Ovary (tissue), 10 donors: ENCODE measurements around the gene PLSCR3. TPM values are rescaled to one million over a fixed set of nuclear protein-coding genes. Genes with fewer than 3 reads are reported as not detected.

ENCODE experiments used
- DNase-seq, 5 donors: peaks; one replicate each; pipeline ENCODE4 v3.0.0-alpha.2; 2019 to 2020
- H3K27ac ChIP-seq, 2 donors: fragments of 200-600 bp; one replicate each; pipeline versions ENCODE4 v1.5.1 to v1.8.0; 2019 to 2022
- H3K27me3 ChIP-seq: fragments of 200-600 bp; one replicate; pipeline ENCODE4 v1.8.0; 2022
- H3K36me3 ChIP-seq: fragments of 200-600 bp; sonication (generic); one replicate; pipeline ENCODE4 v1.5.1; 2019
- H3K4me1 ChIP-seq: one replicate; pipeline ENCODE4 v1.8.1; 2013; ENCODE audit warnings: mild to moderate bottlenecking, moderate library complexity; ENCODE audit not compliant: insufficient read depth
- H3K4me3 ChIP-seq: fragments of 200-600 bp; sonication (generic); one replicate; pipeline ENCODE4 v1.5.1; 2017
- H3K9me3 ChIP-seq, 2 donors: fragments of 200-600 bp in 1 of 2; sonication (generic) in 1 of 2; one replicate each; pipeline versions ENCODE4 v1.5.1 to v1.8.1; 2013 to 2019; ENCODE audit warnings: mild to moderate bottlenecking in 1 of 2, moderate library complexity in 1 of 2
- EP300 ChIP-seq: sonication (generic); formaldehyde crosslinking; IDR thresholded peaks from one replicate; pipeline ENCODE4 v1.6.1; 2017; ENCODE audit warnings: antibody characterized with exemption
- POLR2A ChIP-seq: fragments of 450-650 bp; IDR thresholded peaks from one replicate; pipeline ENCODE4 v1.6.1; 2017; ENCODE audit warnings: antibody characterized with exemption, mild to moderate bottlenecking, moderate library complexity
- WGBS, 3 donors: extraction: QIAGEN DNeasy Blood & Tissue Kit in 1 of 3; methylation state at CpG; one replicate each; pipeline versions ENCODE4 v1.1.5 to v1.1.7; 2013 to 2017; 5-methylcytosine and 5-hydroxymethylcytosine counted together
- intact Hi-C, 4 donors: fragments of 100-400 bp; cut with DNase I; formaldehyde crosslinking; loops; one replicate each; pipeline versions ENCODE4 v1.11.0 to v1.15.1; 2022 to 2023
- long read RNA-seq, 3 donors: library from polyadenylated mRNA in 2 of 3; unstranded in 2 of 3; transcript quantifications; one replicate each; pipeline ENCODE4 v2.0.0 and lab custom pipeline, GENCODE V29; 2021 to 2026
- polyA plus RNA-seq, 2 donors: library from polyadenylated mRNA; stranded (reverse); fragments of 200-250 nt in 1 of 2; fragments of 350-450 nt in 1 of 2; fragmentation: Illumina TruSeq in 1 of 2; extraction: RNeasy Lipid Tissue Mini Kit (QIAGEN cat#74804) in 1 of 2; gene quantifications; one replicate each; pipeline ENCODE4 v1.2.3, GENCODE V29; 2013 to 2014
- total RNA-seq, 7 donors: library from RNA; depleted of rRNA in 2 of 7; stranded (reverse); fragments of >200 nt in 2 of 7; fragmentation: NEBNext Ultra II Directional in 3 of 7; extraction: Animal tissue kit (Norgen Biotek cat#: 25700) in 3 of 7; gene quantifications; one replicate each; pipeline versions ENCODE4 v1.1.0 to v1.2.4, GENCODE V29; 2016 to 2023
- TF ChIP-seq, protein P1 (sequence below), 3 donors: fragments of 450-650 bp in 2 of 3; fragments of 200-600 bp in 1 of 3; IDR thresholded peaks; one replicate each; pipeline versions ENCODE4 v1.5.1 to v1.8.0; 2016 to 2022; ENCODE audit warnings: antibody characterized with exemption in 3 of 3, mild to moderate bottlenecking in 1 of 3
- donor health status: DM: no; HTN: no; CAD: no; lungs with moderate emphysema.
- donor health status: DM: no; HTN: no; CAD: no.
- donor health status: Bipolar disorder and iron deficiency.
- donor health status: DM: yes; HTN: yes; CAD: no.
- donor health status: DM: no; HTN: no; CAD: no.
- donor health status: DM: yes; HTN: yes; CAD: no.

The PLSCR3 gene
- total RNA-seq = 10 to 100 TPM; 11.0 to 52.4 (median 33.8) TPM
- polyA plus RNA-seq = 10 to 100 TPM in 1 of 2 donors, 1 to 10 TPM in 1; 7.1 to 40.9 TPM
- long read RNA-seq, donor 1, transcript PLSCR3-201 (8 exons, 1,689 nt) = minor isoform, 7 of 144 reads
- long read RNA-seq, donor 1, transcript PLSCR3-209 (8 exons, 2,032 nt) = minor isoform, 25 of 144 reads
- long read RNA-seq, donor 1, transcript PLSCR3-212 (7 exons, 1,965 nt) = minor isoform, 21 of 144 reads
- long read RNA-seq, donor 1, transcript PLSCR3-202 (8 exons, 2,067 nt) = major isoform, 48 of 144 reads
- long read RNA-seq, donor 1, partial matches to known transcripts = 10 of 144 reads
- long read RNA-seq, donor 1, other reads (novel, unspliced or antisense) = 30 of 144 reads
- long read RNA-seq, donor 2, transcript PLSCR3-202 (8 exons, 2,067 nt) = major isoform, 9 of 19 reads
- long read RNA-seq, donor 2, partial matches to known transcripts = 6 of 19 reads
- long read RNA-seq, donor 2, other reads (novel, unspliced or antisense) = 0 of 19 reads
- long read RNA-seq, donor 3, transcript PLSCR3-209 (8 exons, 2,032 nt) = minor isoform, 18 of 96 reads
- long read RNA-seq, donor 3, transcript PLSCR3-202 (8 exons, 2,067 nt) = major isoform, 35 of 96 reads
- long read RNA-seq, donor 3, transcript PLSCR3-212 (7 exons, 1,965 nt) = minor isoform, 7 of 96 reads
- long read RNA-seq, donor 3, transcript PLSCR3-201 (8 exons, 1,689 nt) = minor isoform, 11 of 96 reads
- long read RNA-seq, donor 3, partial matches to known transcripts = 5 of 96 reads
- long read RNA-seq, donor 3, other reads (novel, unspliced or antisense) = 18 of 96 reads

DNA sequence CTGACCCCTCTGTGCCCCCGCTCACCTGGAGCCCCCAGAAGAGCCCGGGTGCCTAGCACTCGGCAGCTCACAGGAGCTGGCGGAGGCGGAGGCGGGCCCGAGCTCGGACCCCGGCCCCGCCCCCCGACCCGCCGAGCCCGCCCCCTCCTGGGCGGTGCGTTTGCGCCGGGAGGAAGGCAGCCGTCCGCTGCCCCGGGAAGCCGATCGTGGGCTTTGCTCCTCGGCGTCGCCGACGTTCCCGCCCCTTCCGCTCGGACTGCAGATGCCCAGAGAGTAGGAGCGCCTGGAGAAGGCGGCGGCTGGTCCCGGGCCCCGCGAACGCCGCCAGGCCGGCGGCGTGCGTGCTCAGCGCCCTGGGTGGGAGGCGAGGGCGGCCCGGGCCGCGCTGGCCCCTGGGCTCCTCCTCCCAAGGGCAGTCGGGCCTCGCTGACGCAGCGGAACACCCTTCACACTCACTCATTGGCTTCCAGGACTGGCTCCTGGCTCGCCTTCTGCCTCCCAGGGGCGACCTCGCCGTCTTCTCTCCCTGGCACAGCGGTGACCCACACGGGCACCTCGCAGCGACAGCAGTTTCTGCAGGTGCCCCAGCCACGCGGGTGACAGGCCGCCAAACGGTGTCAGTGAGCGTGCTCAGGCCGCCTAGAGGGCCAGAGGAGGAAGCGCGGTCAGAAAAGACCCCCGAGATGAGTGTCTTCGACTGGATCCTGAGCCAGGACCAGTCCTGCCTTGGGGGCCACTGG, at the start of gene PLSCR3:
Gene PLSCR3, minus strand, starts transcription at position 74 of the 740 bp plus-strand sequence. CDS start 415 bp downstream, outside the sequence.
- intact Hi-C loops = no loop called here
- TF ChIP-seq, protein P1, sequence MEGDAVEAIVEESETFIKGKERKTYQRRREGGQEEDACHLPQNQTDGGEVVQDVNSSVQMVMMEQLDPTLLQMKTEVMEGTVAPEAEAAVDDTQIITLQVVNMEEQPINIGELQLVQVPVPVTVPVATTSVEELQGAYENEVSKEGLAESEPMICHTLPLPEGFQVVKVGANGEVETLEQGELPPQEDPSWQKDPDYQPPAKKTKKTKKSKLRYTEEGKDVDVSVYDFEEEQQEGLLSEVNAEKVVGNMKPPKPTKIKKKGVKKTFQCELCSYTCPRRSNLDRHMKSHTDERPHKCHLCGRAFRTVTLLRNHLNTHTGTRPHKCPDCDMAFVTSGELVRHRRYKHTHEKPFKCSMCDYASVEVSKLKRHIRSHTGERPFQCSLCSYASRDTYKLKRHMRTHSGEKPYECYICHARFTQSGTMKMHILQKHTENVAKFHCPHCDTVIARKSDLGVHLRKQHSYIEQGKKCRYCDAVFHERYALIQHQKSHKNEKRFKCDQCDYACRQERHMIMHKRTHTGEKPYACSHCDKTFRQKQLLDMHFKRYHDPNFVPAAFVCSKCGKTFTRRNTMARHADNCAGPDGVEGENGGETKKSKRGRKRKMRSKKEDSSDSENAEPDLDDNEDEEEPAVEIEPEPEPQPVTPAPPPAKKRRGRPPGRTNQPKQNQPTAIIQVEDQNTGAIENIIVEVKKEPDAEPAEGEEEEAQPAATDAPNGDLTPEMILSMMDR (IDR thresholded peaks at IDR 0.05) = peak; percentile 29 to 51 (median 42)
- peak; percentile 94 for TF ChIP-seq POLR2A
- TF ChIP-seq EP300 = no peak
- peak within 1 kb of the TSS; percentile 63 for H3K4me3 ChIP-seq
- DNase-seq = peak; percentile 85 to 92 (median 88)
- H3K9me3 ChIP-seq = no peaks in the 10 kb centered on the region
- H3K36me3 ChIP-seq = no peaks in the 10 kb centered on the region
- 0 to 1% (median 1%) methylated on average over 45 to 71 of the region's 71 CpGs for WGBS, 3 donors
- H3K4me1 ChIP-seq = peaks cover 5% of the 10 kb centered on the region
- H3K27me3 ChIP-seq = no peaks in the 10 kb centered on the region
- H3K27ac ChIP-seq = peak within 1 kb of the TSS; percentile 37 to 94

DNA sequence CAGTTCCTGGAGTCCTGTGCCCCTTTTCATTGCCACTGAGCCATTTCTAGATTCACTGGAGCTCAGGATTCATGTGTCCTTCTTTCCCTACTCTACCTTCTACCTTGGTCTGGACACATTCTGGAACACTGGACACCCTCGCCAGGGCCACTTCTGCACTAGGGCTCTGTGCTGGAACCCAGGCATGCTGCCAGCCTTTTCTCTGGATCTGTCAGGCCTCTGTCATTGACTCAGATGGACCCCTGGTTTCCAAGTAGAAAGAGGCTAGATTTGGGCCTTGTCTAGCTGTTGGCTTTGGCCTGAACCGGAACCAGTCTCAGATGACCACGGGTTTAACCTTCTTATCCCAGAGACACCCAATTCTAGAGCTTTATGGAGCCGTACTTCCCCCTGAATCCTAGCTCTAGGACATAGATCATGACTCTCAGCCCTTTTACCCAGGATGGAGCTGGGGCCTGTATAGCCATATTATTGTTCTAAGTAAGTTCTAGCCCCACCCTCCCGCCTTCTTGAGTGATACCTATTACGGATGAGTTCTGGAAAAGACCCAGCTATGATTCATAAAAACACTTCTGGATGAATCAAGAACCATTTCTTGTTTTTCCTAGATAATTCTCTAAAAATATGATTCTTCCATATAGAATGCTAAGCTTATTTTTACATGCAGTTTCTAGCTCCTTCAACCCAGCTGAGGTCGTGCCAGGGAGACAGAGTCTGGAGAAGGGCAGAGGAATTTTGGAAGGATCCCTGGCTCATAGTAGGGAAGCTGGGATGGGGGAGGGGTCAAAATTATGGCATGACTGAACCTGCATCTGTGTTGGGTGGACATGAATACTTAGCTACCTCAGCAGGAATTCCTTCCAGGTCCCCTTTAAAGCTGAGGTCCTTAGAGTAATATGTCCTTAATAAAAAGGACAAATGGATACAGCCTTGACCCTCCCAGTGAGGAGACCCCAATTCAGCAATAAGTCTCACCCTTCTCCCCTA, 49.5 kb upstream of the PLSCR3 start:
- Histone ChIP-seq H3K27me3 (no peaks in the 10 kb centered on the region), H3K27ac (no peak overlapping the region), H3K36me3 (no peaks in the 10 kb centered on the region), H3K4me3 (no peak overlapping the region), H3K9me3 (no peaks in the 10 kb centered on the region), H3K4me1 (peaks cover 2% of the 10 kb centered on the region)
- intact Hi-C loops = loop anchor here in 3 of 4 donors (5.0 kb wide), 1 partner anchor 34 kb away; the partner anchor contains the start of gene ZBTB4 (in 3 of the 3)
- no peak for TF ChIP-seq EP300
- TF ChIP-seq, protein P1 (IDR thresholded peaks at IDR 0.05) = no peak
- 79 to 88% (median 82%) methylated on average over 7 of the region's 7 CpGs for WGBS, 3 donors
- DNase-seq = no peak

DNA sequence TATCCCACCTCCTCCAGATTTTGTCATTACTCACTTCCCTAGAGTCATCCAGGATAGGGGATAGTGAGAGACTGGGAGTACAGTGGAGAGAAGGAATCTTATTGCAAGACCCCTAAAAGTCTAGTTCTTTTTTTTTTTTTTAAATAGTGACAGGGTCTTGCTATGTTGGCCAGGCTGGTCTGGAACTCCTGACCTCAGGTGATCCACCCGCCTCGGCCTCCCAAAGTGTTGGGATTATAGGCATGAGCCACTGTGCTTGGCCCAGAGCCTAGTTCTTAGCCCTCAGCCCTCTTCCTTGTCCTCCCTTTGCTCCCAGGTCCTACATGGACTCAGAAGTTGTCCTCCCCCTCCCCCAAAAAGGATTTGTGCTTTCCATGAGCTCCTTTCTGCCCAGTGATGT, 47.8 kb upstream of the PLSCR3 start:
- Histone ChIP-seq H3K9me3 (no peaks in the 10 kb centered on the region), H3K27me3 (no peaks in the 10 kb centered on the region), H3K4me1 (peaks cover 4% of the 10 kb centered on the region), H3K27ac (no peak overlapping the region), H3K36me3 (no peaks in the 10 kb centered on the region), H3K4me3 (no peak overlapping the region)
- TF ChIP-seq, protein P1 (IDR thresholded peaks at IDR 0.05) = no peak
- no peak for TF ChIP-seq POLR2A
- TF ChIP-seq EP300 = no peak
- no peak for DNase-seq
- intact Hi-C loops = loop anchor here in 3 of 4 donors (5.0 kb wide), 1 partner anchor 35 kb away; the partner anchor contains the start of gene ZBTB4 (in 3 of the 3)
- 80 to 98% (median 92%) methylated on average over 2 of the region's 2 CpGs for WGBS, 3 donors
